Measurements from ENCODE around the gene SUPT4H1.

SUPT4H1 gene

DNA sequence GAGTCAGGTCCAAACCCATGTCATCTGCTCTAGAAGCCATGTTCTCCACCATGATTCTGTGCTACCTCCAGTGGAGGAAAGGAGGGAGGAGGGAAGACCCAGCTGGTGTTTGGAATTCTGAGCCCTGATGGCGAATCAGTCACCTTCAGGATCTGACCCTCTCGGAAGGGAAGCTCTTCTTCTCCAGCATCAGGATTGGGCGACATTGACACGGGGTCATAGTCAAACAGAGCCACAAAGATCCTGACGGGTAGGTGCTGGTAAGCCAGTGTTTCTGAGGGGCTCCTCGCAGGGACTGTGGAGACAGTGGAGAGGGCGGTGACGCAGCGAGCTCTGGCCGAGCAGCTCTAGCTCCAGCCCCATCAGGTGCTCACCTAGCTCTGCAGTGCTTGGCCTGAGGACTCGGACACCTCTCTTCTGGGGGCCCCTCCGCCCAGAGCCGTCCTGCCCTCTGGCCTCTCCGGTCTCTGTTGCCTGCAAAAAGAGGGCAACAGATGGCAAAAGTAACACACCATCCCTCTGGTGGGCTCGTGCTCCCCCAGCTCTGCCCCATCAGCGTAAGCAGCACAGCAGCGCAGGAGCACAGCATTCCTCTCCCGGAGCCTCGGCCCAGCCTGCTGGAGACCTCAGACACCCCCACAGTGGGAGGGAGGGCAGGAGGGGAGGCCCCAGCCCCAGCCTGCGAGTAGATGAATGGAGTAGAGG, 44.4 kb downstream of the SUPT4H1 start:
- TF ChIP-seq POLR2A (IDR thresholded peaks at IDR 0.05; ENCODE audit: extremely low read depth, insufficient read length) (no peak), MYC (IDR thresholded peaks at IDR 0.05; ENCODE audit: low read depth, low read length) (no peak)
- TF ChIP-seq, protein P1, sequence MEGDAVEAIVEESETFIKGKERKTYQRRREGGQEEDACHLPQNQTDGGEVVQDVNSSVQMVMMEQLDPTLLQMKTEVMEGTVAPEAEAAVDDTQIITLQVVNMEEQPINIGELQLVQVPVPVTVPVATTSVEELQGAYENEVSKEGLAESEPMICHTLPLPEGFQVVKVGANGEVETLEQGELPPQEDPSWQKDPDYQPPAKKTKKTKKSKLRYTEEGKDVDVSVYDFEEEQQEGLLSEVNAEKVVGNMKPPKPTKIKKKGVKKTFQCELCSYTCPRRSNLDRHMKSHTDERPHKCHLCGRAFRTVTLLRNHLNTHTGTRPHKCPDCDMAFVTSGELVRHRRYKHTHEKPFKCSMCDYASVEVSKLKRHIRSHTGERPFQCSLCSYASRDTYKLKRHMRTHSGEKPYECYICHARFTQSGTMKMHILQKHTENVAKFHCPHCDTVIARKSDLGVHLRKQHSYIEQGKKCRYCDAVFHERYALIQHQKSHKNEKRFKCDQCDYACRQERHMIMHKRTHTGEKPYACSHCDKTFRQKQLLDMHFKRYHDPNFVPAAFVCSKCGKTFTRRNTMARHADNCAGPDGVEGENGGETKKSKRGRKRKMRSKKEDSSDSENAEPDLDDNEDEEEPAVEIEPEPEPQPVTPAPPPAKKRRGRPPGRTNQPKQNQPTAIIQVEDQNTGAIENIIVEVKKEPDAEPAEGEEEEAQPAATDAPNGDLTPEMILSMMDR (IDR thresholded peaks at IDR 0.05; ENCODE audit: low read depth, low read length) = no peak
- TF ChIP-seq, protein P2, sequence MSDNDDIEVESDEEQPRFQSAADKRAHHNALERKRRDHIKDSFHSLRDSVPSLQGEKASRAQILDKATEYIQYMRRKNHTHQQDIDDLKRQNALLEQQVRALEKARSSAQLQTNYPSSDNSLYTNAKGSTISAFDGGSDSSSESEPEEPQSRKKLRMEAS (IDR thresholded peaks at IDR 0.05; ENCODE audit: low read depth, low read length) = no peak
- DNase-seq (ENCODE audit: low read depth) = no peak
- H3K4me3 ChIP-seq (ENCODE audit: low read depth, low read length) = no peak overlapping the region

DNA sequence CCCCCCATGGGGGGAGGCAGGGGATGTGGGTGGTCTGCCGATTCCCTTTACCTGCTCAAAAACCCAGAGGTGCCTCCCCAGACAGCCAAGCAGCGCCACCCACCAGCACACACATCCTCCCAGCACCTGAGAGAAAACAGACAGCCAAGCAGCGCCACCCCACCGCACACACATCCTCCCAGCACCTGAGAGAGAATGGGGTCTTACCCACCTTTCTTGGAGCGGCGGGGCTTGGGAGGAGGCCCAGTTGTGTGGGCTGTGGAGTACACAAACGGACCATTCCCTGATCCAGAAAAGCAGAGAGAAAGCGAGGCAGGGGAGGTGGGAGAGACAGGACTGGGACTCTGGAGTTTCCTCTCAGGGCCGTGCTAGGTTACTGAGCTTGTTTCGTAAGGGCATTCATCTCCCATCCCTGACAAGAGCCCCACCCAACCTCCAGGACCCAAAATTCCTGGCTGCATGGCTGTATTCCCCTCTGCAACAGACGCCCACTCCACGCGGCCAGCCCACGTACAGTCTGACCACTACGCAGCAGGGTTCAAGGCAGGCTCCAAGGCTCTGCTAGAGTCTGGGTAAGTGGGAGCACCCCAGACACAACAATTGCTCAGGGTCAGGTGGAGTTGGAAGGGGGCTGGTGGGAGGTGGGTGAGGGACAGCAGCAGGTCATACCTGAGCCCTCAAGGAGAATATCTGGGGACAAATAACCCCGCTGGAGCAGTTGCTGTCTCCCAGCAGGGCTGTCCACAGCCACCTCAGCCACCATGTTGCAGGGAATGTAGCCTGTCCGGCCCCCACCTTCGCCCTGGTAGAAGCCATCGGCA, 45.7 kb downstream of the SUPT4H1 start:
- no peak overlapping the region for H3K4me3 ChIP-seq (ENCODE audit: low read depth, low read length)
- no peak for DNase-seq (ENCODE audit: low read depth)
- TF ChIP-seq MYC (IDR thresholded peaks at IDR 0.05; ENCODE audit: low read depth, low read length) (no peak), POLR2A (IDR thresholded peaks at IDR 0.05; ENCODE audit: extremely low read depth, insufficient read length) (no peak)
- TF ChIP-seq, protein P2 (IDR thresholded peaks at IDR 0.05; ENCODE audit: low read depth, low read length) = no peak
- TF ChIP-seq, protein P1 (IDR thresholded peaks at IDR 0.05; ENCODE audit: low read depth, low read length) = no peak

DNA sequence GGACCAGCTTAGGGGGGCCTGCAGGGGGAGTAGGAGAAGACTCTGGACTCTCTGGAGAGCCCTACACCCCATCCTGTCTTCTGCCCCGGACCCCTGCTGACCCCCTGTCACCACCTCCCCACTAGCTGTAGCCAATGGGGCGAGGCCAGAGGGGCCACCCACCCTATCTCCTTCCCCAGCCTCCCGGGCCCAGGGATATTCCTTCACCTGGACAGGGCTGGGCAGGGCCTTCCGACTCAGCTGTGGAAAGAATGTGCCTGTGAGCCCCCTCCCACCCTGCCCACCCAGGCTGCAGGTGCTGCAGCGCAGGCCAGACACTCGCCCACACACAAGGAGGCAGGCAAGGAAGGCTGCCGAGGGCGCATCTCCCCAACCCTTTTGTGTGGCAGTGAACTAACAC, 46.4 kb downstream of the SUPT4H1 start:
- DNase-seq (ENCODE audit: low read depth) = no peak
- H3K4me3 ChIP-seq (ENCODE audit: low read depth, low read length) = no peak overlapping the region
- TF ChIP-seq, protein P2 (IDR thresholded peaks at IDR 0.05; ENCODE audit: low read depth, low read length) = no peak
- TF ChIP-seq, protein P1 (IDR thresholded peaks at IDR 0.05; ENCODE audit: low read depth, low read length) = no peak
- TF ChIP-seq MYC (IDR thresholded peaks at IDR 0.05; ENCODE audit: low read depth, low read length) (no peak), POLR2A (IDR thresholded peaks at IDR 0.05; ENCODE audit: extremely low read depth, insufficient read length) (no peak)

DNA sequence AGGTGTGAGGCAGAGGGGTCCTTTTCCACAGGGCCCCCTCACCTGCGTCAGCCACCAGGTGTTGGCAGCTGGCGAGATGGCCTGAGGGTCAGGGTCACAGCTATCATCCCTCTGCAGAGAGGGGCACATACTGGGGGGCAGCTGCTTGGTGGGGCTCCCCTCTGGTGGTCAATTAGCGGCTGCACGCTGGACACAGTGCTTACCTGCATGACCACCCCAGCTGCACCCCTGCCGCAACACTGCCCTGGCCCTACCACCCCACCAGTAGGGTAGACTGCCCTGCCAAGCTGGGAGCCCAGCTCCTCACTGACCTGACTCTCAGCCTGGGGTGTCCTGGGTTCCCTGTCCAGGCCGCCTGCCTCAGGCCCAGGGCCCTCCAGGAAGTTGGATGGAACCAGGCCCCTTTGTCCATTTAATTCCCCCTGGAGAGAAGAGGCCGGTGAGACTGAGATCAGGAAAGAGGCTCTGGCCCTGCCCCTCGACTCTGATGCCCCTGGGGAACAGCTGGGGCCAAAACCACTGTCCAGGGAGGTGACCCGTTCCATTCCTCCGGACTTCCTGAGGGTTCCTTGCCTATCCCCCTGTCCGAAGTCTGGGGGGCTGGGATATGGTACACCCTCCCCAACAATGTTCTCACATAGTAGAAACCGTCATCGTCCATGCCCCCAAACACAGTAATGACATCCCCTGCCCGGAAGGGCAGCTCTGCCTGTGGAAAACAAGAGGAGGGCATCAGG, 47.1 kb downstream of the SUPT4H1 start:
- H3K4me3 ChIP-seq (ENCODE audit: low read depth, low read length) = no peak overlapping the region
- TF ChIP-seq, protein P2 (IDR thresholded peaks at IDR 0.05; ENCODE audit: low read depth, low read length) = no peak
- TF ChIP-seq, protein P1 (IDR thresholded peaks at IDR 0.05; ENCODE audit: low read depth, low read length) = no peak
- TF ChIP-seq MYC (IDR thresholded peaks at IDR 0.05; ENCODE audit: low read depth, low read length) = no peak
- TF ChIP-seq POLR2A (IDR thresholded peaks at IDR 0.05; ENCODE audit: extremely low read depth, insufficient read length) = no peak
- DNase-seq (ENCODE audit: low read depth) = no peak

DNA sequence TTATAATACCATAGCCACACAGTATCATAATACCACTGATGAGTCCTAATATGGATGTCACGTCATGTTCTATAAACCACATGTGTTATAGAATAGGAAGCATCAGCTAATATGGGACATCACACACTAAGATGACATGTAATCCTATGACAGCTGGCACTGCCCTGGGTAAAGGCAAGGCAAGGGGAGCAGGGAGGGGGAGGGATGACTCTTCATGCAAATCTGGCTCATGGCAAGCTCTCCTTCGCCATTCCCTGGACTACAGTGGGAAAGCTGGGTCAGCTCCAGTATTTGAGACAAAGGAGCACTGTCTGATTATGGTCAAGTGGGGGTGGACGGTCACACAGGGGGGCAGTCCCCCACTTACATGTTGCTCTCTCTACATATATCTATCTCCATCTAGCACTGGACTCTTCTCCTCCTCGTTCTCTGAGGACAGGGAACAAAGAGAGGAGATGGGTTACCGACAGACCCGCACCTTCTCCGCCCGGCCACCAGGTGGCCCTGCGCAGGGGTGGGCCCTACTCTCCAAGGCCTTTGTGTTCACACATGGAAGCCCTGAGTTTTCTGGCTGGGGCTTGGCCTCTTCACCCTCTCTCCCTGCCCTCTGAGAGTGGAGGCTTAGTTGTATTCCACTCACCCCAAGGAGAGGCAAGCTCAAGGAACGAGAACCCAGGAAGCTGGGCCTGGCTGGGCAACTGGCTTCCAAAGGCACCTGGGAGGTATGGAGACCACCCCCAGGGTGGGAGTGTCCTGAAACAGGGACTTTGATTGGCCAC, 47.8 kb downstream of the SUPT4H1 start:
- TF ChIP-seq, protein P2 (IDR thresholded peaks at IDR 0.05; ENCODE audit: low read depth, low read length) = no peak
- TF ChIP-seq POLR2A (IDR thresholded peaks at IDR 0.05; ENCODE audit: extremely low read depth, insufficient read length) = no peak
- no peak for TF ChIP-seq MYC (IDR thresholded peaks at IDR 0.05; ENCODE audit: low read depth, low read length)
- TF ChIP-seq, protein P1 (IDR thresholded peaks at IDR 0.05; ENCODE audit: low read depth, low read length) = peak; percentile 88
- no peak overlapping the region for H3K4me3 ChIP-seq (ENCODE audit: low read depth, low read length)
- peak; percentile 81 for DNase-seq (ENCODE audit: low read depth)
